GM21390 (cell line): ENCODE results near the gene SYT2.
"Not testable (repeated sequence)": the region's sequence is repeated elsewhere in the genome, so short reads cannot be mapped to it uniquely, and the experiment has no call there.

ENCODE experiments used
- ATAC-seq: cut with Tn5 transposase; IDR thresholded peaks from one replicate; pipeline ENCODE4 v1.9.1; 2021; ENCODE audit not compliant: unreplicated experiment

SYT2 gene

DNA sequence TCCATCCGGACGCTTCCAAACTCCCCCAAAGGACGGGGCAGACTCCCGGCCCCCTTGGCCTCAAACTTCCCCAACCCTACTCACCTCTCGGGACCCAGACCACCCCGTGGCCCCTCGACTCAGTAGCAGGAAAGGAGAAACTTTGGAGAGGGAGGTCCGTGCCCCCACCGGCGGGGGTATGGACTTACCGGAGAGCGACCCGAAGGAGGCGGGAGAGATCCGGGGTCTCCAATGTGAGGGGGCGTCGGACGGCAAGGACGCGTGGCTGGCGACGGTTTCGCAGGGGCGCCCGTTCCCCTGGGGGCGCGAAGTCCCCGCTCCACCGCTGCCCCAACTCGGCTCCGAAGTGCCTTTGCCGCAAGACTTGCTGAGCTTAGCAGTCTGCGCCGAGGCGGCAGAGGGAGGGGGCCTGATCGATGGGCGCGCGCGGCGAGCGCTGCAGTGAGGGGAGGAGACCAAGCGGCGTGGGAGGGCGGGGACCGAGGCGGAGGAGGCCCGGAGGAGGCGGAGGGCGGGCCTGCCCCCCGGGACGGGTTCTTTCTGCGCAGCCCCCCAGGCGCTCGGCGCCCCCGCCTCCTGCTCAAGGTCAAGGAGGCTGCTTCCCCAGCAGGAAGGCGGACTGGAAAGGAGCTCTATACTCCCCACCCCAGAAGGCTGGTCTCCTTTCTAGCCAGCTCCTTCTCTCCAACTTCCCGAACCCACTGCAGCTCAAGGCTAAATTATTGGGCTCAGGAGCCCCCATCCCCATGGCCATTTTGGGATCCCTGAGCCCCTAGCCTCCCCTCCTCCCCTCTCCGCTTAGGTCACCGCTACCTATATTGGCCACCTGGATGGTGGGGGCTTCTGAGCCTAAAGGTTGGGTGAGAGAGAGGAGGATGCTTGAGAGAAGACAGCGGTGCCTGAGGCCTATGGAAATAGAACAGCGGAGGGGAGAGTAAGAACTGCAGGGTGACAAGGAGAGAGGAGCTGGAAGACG, at the start of gene SYT2:
Gene SYT2 (minus strand): TSS at position 385 of the 976 bp plus-strand sequence. CDS start 104,682 bp downstream, outside the sequence.
- ATAC-seq: no peak

GRCh38 chr1:202756391-202756790, 46.1 kb upstream of the SYT2 start:
- ATAC-seq: no peak

- no peak for ATAC-seq
Measured at GRCh38 chr1:202754293-202754692, 44.0 kb upstream of the SYT2 start.

DNA sequence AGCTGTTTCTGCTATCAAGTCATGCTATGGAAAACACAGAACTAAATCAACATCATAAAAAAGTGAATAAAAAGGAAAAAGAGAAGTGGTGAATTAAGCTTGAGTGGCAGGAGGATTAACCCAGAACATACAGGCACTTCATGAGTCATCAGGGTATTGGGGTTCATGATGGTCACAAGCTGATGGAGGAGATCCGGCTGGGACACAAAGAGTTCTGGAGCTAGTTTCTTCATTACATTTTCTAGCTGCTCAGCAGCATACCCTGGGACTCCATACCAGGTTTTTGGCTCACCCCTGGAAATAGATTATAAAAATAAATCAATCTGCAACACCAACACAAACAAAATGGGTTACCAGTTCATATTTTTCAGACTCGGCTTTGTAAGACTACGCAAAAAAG, 42.5 kb upstream of the SYT2 start:
- no peak for ATAC-seq

DNA sequence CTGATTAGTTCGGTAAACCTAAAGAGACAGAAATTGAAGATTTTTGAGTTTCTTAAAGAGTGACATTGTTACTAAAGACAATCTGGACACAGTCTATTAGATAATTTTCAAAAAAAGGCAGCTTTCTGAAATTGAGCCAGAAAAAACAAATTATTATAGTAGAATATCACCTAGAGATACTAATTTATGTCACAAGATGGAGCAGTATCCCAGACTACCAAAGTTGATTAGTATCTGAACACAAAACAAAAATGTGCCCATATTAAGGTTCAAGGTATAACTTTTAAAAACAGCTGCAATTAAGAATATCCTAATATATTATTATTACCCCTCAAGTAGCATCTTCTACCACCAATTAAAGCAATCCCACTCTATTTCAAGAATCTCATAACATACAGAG, 40.5 kb upstream of the SYT2 start:
- ATAC-seq: no peak

DNA sequence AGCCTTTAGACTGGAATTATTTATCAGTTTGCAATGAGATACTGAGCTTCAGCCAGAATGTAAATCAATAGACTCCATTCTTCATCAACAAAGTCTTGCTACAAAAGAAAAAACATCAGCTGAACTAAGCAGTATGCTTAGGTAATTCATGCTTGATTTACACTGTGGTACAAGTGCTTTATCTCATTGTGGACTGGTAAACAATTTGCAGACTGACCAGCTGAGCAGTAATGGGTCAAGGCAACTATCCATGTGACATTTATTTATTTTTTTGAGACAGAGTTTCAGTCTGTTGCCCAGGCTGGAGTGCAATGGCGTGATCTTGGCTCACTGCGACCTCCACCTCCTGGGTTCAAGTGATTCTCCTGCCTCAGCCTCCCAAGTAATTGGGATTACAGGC, 39.8 kb upstream of the SYT2 start:
- ATAC-seq: no peak

DNA sequence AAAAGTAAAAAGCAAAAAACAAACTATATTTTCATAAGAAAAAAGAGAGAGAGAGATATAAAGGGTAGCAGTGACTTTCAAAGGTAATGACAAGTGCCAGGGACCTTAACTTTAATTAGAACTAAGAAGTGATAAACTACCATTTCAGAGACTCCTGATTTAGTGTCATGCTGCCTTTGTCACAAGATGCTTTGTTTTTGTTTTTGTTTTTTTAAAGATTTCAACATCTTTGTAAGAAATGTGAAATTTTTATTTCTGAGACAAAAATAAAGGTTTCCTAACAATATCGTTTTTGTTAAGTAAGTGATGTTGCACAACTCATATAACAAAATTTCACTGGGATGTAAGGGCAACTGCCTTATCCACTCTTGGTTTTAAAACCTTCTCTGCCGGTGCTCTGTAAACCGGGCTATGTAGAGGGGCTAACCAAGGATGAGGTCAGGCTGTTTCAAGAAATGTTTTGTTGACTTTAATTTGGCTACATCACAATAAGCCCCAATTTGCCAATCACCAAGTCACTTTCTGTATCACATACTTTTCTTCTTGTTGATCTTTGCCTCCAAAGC, 35.2 kb upstream of the SYT2 start:
- ATAC-seq: no peak

- not testable (repeated sequence) for ATAC-seq
Measured at GRCh38 chr1:202744770-202745169, 34.5 kb upstream of the SYT2 start.

GRCh38 chr1:202742496-202742895, 32.2 kb upstream of the SYT2 start:
- no peak for ATAC-seq

DNA sequence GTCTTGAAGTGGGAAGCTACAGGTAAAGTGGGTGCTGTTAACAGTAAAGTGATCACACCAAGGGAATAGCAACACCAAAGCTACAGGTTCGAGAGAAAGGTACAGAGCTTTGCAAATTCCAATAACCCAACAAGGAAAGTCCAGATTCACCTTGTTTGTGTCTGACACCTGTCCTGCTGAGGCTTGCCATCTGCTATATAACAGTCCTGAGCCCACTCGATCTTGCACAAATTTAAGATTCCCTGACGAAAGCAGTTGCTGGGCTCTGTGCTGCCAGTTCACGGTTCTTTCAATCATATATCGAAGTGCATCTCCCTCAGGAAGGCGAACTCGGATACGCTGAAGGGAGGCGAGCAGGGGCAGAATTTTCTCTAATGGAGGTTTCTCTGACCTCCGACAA, 23.0 kb upstream of the SYT2 start:
- ATAC-seq: no peak

DNA sequence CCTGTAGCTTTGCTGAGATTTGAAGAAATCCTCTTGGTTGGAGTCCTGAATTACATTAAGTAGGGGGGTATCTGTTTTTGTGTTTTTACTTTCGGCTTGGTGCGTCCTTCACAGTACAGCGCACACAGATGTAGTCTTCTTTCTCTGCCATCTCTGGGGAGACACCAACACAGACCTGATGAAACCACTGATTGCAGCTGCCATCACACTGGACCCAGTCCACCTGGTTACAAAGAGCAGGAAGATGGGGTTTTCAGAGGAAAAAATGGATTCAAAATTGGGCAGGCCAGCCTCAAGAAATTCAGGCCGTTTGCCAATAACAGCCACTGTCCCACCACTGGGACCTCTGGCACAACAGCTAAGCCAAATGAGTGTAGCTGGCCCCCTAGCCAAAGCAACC, 18.7 kb upstream of the SYT2 start:
- ATAC-seq: no peak

DNA sequence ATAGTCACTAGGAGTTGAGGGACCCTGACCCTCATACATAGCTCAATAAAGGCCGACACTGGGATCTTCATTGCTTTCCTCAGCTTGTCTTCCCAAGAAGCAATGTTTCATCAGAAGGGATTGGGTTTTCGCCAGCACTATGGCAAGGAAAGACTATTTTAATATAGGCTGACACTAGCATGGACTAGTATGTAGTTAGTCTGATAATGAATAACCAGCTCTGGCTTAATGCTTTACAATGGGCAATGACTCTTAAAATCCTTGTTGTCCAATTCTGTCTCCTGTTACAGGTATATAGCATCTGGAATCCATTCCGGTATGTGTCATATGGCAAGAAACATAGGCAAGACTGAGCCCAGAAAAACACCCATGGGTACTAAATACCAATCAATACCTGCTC, 15.3 kb upstream of the SYT2 start:
- no peak for ATAC-seq

GRCh38 chr1:202723708-202724107, 13.5 kb upstream of the SYT2 start:
- ATAC-seq: no peak

DNA sequence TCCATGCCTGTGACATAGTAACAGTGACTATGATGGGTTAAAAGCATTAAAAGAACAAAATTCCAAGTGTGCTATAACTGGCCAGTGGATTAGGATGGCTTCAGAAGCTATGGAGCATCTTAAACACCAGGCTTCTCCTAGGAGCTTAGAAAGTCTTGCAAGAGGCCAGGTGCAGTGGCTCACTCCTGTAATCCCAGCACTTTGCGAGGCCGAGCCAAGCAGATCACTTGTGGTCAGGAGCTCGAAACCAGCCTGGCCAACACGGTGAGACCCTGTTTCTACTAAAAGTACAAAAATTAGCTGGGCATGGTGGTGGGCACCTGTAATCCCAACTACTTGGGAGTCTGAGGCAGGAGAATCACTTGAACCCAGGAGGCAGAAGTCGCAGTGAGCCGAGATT, 12.8 kb upstream of the SYT2 start:
- not testable (repeated sequence) for ATAC-seq

DNA sequence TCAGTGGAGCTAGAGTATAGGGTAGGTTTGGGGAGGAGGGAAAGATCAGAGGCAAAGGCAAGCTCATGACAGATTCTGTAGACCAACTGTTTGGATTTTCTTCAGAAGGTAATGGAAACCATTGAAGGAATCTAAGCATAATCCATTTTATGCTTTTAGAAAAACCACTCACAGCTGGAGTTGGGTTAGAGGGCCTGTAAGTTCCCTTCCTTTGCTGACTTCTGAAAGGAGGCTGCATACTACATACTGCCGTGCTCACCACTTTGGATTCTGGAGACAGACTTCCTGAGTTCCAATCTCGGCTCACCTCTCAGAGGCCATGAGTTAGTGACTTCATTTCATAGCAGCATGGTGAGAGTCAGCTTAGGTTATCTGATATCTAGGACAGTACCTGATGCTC, 6.4 kb upstream of the SYT2 start:
- no peak for ATAC-seq

- ATAC-seq: not testable (repeated sequence)
Measured at GRCh38 chr1:202714202-202714601, 3.9 kb upstream of the SYT2 start.

GRCh38 chr1:202713110-202713509, 2.9 kb upstream of the SYT2 start:
- ATAC-seq: no peak

DNA sequence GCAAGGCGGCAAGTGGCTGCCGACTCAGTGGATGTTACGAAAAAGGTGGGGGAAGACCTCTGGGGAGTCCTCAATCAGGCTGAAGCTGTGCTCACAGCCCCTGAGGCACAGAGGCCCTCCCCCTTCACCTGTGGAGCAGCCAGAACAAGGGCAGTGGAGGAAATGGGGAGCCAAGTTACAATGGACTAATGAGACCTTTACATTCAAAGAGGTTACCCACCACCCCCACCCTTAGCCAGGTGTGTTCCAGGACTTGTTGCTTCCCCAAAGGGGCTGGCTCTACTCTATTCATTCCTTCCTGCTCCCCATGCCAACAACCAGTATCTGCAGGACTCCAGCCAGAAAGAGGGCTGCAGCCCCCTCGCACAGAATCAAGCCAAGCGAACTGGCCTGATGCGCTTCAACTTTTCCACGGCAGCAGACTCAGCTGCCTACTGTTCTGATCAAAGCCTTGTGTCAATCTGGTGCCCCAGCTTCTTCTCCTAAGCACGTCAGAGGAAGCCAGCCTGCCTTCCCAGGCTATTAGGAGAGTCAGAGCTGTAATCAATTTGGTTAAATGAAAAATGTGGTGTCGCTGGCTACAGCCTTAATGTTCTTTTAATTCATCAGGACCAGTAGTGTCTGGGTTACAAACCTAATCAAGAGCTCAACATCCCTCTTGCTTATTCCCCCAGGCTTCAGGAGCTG, 1.8 kb upstream of the SYT2 start:
- no peak for ATAC-seq

GRCh38 chr1:202709276-202710041, 795 bp downstream of the SYT2 start:
- no peak for ATAC-seq

DNA sequence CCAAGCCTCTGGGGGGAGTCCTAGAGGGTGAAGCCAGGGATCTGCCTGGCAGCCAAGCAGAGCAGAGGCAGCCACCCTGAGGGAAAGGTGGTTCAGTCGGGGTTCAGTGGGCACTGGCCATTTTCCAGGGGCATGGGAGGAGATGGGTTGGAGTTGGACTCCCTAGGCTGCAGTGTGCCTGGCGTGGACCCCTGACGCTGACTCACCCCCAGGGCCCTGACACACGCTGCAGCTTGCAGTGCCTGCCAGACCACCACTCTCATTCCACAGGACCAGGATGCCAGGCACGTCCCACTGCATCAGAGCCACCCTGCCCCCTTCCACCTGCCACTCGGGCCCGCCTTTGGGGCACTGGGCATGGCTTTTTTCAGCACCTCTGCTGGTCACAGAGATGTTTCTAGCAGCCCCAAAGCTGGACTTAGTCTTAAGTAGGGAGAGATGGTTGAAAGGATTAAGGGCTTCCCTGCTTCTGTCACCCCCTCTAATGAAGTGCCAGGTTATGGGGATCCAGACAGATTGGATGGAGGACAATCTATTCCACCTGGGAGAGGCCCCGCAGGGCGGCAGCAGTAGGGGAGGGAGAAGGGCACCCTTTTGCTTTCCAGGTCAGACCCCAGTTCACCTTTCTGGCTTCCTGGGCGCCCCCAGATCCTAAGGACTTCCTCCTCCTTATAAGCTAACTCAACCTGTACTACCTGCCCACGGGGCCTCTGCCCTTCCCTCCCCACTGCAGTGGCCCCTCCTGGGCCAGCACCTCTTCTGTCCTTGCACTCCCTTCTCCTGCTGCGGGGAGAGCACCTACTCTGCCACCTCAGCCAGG, 1.6 kb downstream of the SYT2 start:
- ATAC-seq: no peak
